ENCODE data around the gene CFAP161.

The CFAP161 gene

GRCh38 chr15:81183439-81183775 lies 49.3 kb downstream of the CFAP161 start:
- DNase-seq (ENCODE audit: low read depth in 2 of 2) = no peak

DNA sequence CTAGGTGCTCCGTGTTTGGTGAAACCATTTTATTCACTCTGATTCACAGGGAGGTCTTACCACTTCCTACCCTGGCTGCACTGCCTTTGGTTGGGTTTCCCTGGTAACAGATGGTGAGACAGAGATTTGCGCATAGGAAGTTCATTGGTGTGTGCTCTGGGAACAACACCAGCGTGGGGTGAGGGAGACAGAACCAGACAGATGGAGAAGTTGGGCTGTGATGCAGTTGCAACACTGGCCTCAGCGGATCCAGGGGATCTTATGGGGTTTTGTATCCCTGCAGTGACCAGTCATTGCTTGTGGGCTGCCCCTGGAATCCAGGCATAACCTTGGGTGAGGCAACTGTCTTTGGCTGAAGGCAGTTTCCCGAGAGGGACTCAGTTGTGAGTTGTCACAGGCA lies 50.1 kb downstream of the CFAP161 start:
- no peak for DNase-seq (ENCODE audit: low read depth in 2 of 2)

GRCh38 chr15:81185631-81186295 lies 51.7 kb downstream of the CFAP161 start:
- no peak for DNase-seq (ENCODE audit: low read depth in 2 of 2)

DNA sequence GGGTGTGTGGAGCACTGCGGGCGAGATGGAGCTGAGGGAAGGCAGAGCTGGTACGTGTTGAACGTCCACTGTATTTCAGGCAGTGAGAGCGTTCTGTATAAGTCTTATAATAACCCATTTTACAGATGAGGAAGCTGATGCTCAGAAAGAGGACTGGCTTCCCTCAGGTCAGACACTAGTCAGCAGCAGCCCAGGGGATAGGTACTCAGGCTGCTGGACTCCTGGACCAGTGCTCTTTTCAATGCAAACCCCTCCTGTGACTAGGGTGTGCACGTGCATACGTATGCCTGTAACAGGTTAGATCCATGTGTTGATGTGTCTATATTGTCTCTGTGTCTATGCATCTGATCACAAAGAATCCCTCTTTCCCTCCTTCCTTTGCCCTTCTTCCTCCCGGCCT lies 54.3 kb downstream of the CFAP161 start:
- DNase-seq (ENCODE audit: low read depth in 2 of 2) = no peak

- DNase-seq (ENCODE audit: low read depth in 2 of 2) = peak; percentile 93 to 94
These were observed 55.7 kb downstream of the CFAP161 start for GRCh38 chr15:81189583-81190283.

GRCh38 chr15:81190922-81191507 lies 56.9 kb downstream of the CFAP161 start:
- no peak for DNase-seq (ENCODE audit: low read depth in 2 of 2)

DNA sequence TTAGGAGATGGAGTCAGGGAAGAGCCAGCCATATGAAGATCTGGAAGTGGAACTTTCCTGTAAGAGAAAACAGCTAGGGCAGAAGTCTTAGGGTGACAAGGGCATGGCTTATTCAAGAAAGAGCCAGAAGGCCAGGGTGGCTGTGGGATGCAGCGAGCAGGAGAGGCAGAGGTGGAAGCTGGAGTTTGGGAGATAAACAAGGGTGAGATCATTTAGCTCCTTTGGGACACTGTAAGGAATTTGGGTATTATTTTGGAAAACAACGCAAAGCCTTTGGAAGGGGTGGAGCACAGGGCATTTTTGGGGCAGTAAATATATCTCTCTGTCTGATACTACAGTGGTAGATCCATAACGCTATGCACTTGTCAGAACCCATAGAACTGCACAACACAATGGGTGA lies 57.6 kb downstream of the CFAP161 start:
- DNase-seq (ENCODE audit: low read depth in 2 of 2) = no peak

DNA sequence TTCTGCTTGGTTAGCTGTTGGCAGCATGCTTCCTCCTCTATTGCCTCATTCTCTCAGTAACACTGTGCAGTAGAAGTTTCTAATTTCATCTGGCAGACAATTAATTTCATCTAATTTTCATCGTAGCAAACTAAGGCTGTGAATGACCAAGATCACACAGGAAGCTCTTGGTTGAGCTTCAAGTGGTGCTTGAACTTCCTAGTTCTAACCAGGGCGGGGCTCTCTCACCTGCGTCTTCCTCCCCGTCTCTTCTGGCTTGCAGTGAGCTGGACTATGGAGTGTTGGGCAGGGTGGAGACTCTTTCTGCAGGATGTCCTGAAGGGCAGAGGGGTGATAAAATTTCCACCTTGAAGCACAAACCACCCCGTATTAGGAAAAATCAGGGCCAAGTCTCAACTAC lies 60.7 kb downstream of the CFAP161 start:
- no peak for DNase-seq (ENCODE audit: low read depth in 2 of 2)

DNA sequence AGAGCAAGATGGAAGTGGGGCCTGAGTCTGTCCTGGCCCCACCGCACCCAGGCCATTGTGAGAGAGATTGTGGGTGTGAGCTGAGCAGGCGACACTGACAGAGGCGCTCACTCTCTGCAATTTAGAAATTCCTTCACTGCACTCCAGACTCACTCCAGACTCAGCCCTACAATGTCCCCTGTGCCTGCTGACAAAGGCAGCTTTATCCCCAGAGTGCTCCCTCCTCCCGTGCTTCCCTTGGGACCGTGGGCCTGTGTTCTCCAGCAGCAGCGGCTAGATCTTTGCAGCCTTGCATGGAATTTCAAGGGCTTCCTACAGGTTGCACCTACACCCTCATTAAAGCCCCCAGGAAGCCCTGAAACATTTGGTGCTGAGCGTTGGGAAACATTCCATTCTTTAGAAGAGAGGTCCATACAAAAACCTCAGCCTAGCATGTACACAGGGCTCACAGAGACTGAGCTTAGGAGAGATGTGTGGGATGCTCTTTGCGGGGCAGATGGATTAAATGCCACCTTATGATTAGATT lies 61.3 kb downstream of the CFAP161 start:
- no peak for DNase-seq (ENCODE audit: low read depth in 2 of 2)

DNA sequence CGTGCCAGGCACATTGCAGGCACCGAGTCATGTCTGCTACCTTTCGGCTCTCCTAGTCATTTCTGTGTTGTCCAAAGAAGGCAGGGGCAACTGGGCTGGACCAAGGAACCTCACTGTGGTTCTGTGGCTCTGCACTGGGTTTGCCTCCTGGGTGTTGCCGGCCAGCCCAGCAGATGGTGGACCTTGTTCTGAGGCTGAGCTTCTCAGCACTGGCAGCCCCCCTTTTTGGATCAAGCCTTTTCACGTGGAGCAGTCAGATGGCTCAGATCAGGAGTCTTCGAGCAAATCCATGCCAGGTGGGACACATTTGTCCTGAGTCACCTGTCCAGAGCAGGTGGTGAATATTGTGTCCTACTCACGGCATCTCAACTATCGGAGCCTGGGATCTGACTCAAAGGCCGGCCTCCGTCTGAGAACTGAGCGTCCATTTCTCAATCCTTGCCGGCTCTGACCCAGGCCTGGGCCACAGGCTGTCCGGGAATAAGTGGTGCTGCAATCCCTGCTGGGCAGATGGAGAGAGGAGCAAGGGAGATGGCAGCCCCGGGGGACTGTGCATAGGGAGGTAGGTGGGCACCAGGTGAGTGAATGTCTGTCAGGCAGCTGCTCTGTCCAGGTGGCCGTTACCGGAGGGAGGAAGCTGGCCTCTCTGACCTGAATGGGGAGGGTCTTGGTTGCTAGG lies 62.6 kb downstream of the CFAP161 start, which contains the start of gene IL16:
TSS of gene IL16 (plus strand) at position 304 of the 679 bp plus-strand sequence. CDS start 28,521 bp downstream, outside the sequence.
- no peak for DNase-seq (ENCODE audit: low read depth in 2 of 2)

DNA sequence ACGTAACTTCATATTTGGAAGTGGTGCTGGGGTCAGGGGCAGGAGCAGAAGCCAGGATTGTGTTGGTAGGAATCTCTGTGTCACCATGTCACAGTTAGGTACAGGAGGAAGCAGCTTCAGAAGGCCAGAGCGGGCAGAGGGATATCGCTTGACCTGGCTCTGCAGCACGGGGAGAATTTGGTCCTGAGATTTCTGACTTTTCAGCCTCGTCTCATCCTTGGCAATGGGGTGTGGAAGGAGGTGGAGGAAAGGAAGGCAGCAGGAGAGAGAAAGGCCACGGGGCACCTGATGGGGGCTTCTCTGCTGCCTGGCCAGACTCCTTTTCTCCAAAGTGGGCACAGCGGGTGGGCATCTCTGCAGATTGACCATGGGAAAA lies 63.2 kb downstream of the CFAP161 start:
- DNase-seq (ENCODE audit: low read depth in 2 of 2) = no peak

DNA sequence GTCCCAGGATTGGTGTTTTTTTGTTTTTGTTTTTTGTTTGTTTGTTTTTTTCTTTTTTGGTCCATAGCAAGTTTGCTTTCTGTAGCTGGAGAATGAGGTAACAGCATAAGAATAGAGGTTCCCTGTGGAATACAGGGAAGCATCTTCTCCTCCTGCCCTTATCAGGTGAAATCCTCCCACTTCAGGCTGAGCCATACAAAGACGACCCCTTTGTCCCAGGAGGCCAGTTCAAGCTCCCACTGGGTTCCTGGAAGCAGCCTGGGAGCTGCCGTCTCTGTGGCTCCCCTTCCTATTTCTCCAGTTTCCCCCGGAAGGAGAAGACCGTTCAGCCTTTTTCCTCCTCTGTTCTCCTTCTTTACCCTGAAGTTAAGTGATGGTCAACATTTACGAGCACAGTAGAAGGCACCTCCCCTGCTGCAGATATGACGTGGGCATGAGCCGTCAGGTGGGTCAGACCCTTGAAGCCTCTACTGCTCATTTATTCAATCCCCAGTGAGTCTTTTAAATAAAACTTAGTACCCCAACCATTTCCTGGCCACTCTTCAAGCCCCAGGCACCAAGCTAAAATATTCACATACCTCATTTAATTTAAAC lies 63.7 kb downstream of the CFAP161 start:
- no peak for DNase-seq (ENCODE audit: low read depth in 2 of 2)
